Endothelial cell of umbilical vein (primary cell): ENCODE results near the gene STRBP. TPM values are rescaled to one million over a fixed set of nuclear protein-coding genes. Genes with fewer than 3 reads are reported as not detected.
A peak's percentile ranks its signal among the peaks of the same experiment; 100 is the strongest.

Experiments
- BruUV-seq: library from RNA; stranded (reverse); fragments of 400-500 nt; replicated peaks from 2 replicates; lab custom pipeline; 2021; lab: Mats Ljungman, UMichigan
- CTCF ChIA-PET: fragments of 300-600, 350-600 bp; sonication (Branson Sonifier 250); formaldehyde crosslinking; loops from one replicate; lab custom pipeline; 2021; ENCODE audit warnings: antibody characterized with exemption, inconsistent platforms; lab: Charles Lee
- POLR2A ChIA-PET: fragments of 300-600, 350-600 bp; sonication (Branson Sonifier 250); formaldehyde crosslinking; loops from one replicate; lab custom pipeline; 2021; ENCODE audit warnings: antibody characterized with exemption, inconsistent platforms; lab: Charles Lee
- DNase-seq: peaks from one replicate; pipeline ENCODE4 v3.0.0-alpha.2; 2011; ENCODE audit warnings: low read depth, low spot score
- FAIRE-seq: peaks from 2 replicates; lab custom pipeline; 2011; peaks lifted over from hg19 to GRCh38; lab: Jason Lieb, UNC
- H2AFZ ChIP-seq: 2 replicates; pipeline ENCODE4 v1.6.0; 2012; ENCODE audit warnings: low read depth, low read length, control low read depth, inconsistent platforms
- H3K27ac ChIP-seq: 2 replicates; pipeline ENCODE4 v1.5.1; 2011; ENCODE audit warnings: low read depth, mild to moderate bottlenecking, control low read depth, low read length, moderate library complexity; ENCODE audit not compliant: insufficient read depth
- H3K27me3 ChIP-seq, 2 experiments: 2 replicates each; pipeline versions ENCODE4 v1.6.0 to v1.6.1; 2011; ENCODE audit warnings: low read length in 2 of 2, mixed read lengths in 1 of 2; ENCODE audit not compliant: control insufficient read depth in 2 of 2, insufficient read depth in 2 of 2
- H3K36me3 ChIP-seq, 2 experiments: 2 replicates in 1 of 2; 3 replicates in 1 of 2; pipeline ENCODE4 v1.5.1; 2011; ENCODE audit warnings: low read length in 2 of 2, mild to moderate bottlenecking in 1 of 2, moderate library complexity in 1 of 2; ENCODE audit not compliant: control insufficient read depth in 2 of 2, insufficient read depth in 2 of 2; ENCODE audit errors: extremely low read depth in 1 of 2
- H3K4me1 ChIP-seq: 3 replicates; pipeline ENCODE4 v1.5.1; 2011; ENCODE audit warnings: mild to moderate bottlenecking, low read length; ENCODE audit not compliant: control insufficient read depth, insufficient read depth; ENCODE audit errors: extremely low read depth
- H3K4me2 ChIP-seq: 2 replicates; pipeline ENCODE4 v1.6.1; 2011; ENCODE audit warnings: low read length, control low read depth, mixed read lengths; ENCODE audit not compliant: insufficient read depth
- H3K4me3 ChIP-seq, 3 experiments: fragments of 200-600 bp in 1 of 3; sonication (generic), shearing (Covaris generic) in 1 of 3; replicated peaks in 1 of 3; 2 replicates each; pipeline ENCODE4 v1.5.1; 2011 to 2016; ENCODE audit warnings: control low read depth in 3 of 3, low read length in 3 of 3, mild to moderate bottlenecking in 2 of 3, inconsistent platforms in 1 of 3, low read depth in 1 of 3, moderate library complexity in 1 of 3; ENCODE audit not compliant: insufficient read depth in 1 of 3
- H3K79me2 ChIP-seq: 2 replicates; pipeline ENCODE4 v1.6.0; 2012; ENCODE audit warnings: low read length, inconsistent platforms; ENCODE audit not compliant: control insufficient read depth, insufficient read depth
- H3K9ac ChIP-seq: replicated peaks from 2 replicates; pipeline ENCODE3; 2011; ENCODE audit warnings: low read length, control low read depth; ENCODE audit not compliant: insufficient read depth; ENCODE audit errors: extremely low read depth
- H3K9me1 ChIP-seq: replicated peaks from 3 replicates; pipeline ENCODE4 v1.6.0; 2011; ENCODE audit warnings: mild to moderate bottlenecking, low read length; ENCODE audit not compliant: control insufficient read depth, insufficient read depth; ENCODE audit errors: extremely low read depth
- H3K9me3 ChIP-seq: replicated peaks from 2 replicates; pipeline ENCODE4 v1.5.1; 2012; ENCODE audit warnings: low read length, inconsistent platforms; ENCODE audit not compliant: control insufficient read depth, insufficient read depth
- H4K20me1 ChIP-seq: replicated peaks from 2 replicates; pipeline ENCODE3; 2011; ENCODE audit warnings: mild to moderate bottlenecking, low read length; ENCODE audit not compliant: control insufficient read depth, insufficient read depth; ENCODE audit errors: extremely low read depth
- GATA2 ChIP-seq: IDR thresholded peaks from 2 replicates; pipeline ENCODE4 v1.7.0; 2011; ENCODE audit warnings: low read depth, mild to moderate bottlenecking, moderate library complexity, mixed read lengths, low read length; ENCODE audit not compliant: insufficient read length, insufficient read depth
- JUN ChIP-seq: IDR thresholded peaks from 2 replicates; pipeline ENCODE4 v1.6.1; 2011; ENCODE audit warnings: borderline replicate concordance, low read depth; ENCODE audit not compliant: insufficient read length, insufficient read depth
- MAX ChIP-seq: IDR thresholded peaks from 2 replicates; pipeline ENCODE4 v1.6.1; 2011; ENCODE audit not compliant: insufficient read depth, insufficient read length
- dilution Hi-C: fragments of 300-500 bp; cut with MboI; formaldehyde crosslinking; loops from one replicate; pipeline ENCODE4 v1.15.0; 2019; ENCODE audit warnings: low sequenced_read_pairs; ENCODE audit not compliant: extremely low pct_ligation_motif_present
- intact Hi-C: fragments of 100-400 bp; cut with micrococcal nuclease; formaldehyde crosslinking; loops from one replicate; pipeline ENCODE4 v1.10.0; 2022
- polyA plus RNA-seq, 4 experiments: library from polyadenylated mRNA; depleted of rRNA in 3 of 4; stranded (reverse) in 3 of 4; unstranded in 1 of 4; fragments of >200 nt; gene quantifications; 2 replicates each; pipeline versions ENCODE4 v1.2.1 to v1.2.3, GENCODE V29; 2011 to 2012; ENCODE audit warnings: missing spikeins in 1 of 4
- total RNA-seq: library from RNA; stranded (reverse); gene quantifications from 2 replicates; pipeline ENCODE4 v1.2.3, GENCODE V29; 2021
- TF ChIP-seq, protein P1 (sequence below), 2 donors: IDR thresholded peaks; 1 replicate in 1 of 2; 2 replicates in 1 of 2; pipeline ENCODE4 v1.5.1; 2011; ENCODE audit warnings: low read length in 2 of 2, mild to moderate bottlenecking in 2 of 2, moderate library complexity in 2 of 2, control low read depth in 1 of 2, inconsistent platforms in 1 of 2, low read depth in 1 of 2; ENCODE audit not compliant: insufficient read depth in 1 of 2; ENCODE audit errors: extremely low read depth in 1 of 2

Gene STRBP
- total and polyA plus RNA-seq, 2 donors (not counting 3 experiments of a cell fraction or from before 2014, with no cell fraction given), result 7.7 to 15.4 TPM

GRCh38 chr9:123111427-123112014 is 156.9 kb downstream of the STRBP start:
- Histone ChIP-seq H3K36me3 (peaks cover 0 to 24% of the 10 kb centered on the region in 2 experiments), H3K4me1 (no peaks in the 10 kb centered on the region), H3K9me1 (no peaks in the 10 kb centered on the region), H3K4me2 (no peak overlapping the region), H3K9me3 (no peaks in the 10 kb centered on the region), H3K79me2 (no peaks in the 10 kb centered on the region), H3K4me3 (no peak overlapping the region), H3K27ac (no peak overlapping the region), H3K9ac (no peak overlapping the region), H2AFZ (no peak overlapping the region), H3K27me3 (no peaks in the 10 kb centered on the region), H4K20me1 (no peaks in the 10 kb centered on the region)
- dilution Hi-C loops (no loop called here), intact Hi-C loops (no loop called here)
- DNase-seq (peak; percentile 13), FAIRE-seq (no peak)
- ChIA-PET CTCF (interaction anchor here (1.0 to 2.9 kb wide), 4 partner anchors 9 to 238 kb away, joined by 4 to 14 read pairs (median 5); no protein-coding TSS in a partner anchor), POLR2A (no interaction called here)
- BruUV-seq, result no TSS peak
- no peak for TF ChIP-seq MAX
- TF ChIP-seq GATA2, result no peak
- TF ChIP-seq, protein P1, sequence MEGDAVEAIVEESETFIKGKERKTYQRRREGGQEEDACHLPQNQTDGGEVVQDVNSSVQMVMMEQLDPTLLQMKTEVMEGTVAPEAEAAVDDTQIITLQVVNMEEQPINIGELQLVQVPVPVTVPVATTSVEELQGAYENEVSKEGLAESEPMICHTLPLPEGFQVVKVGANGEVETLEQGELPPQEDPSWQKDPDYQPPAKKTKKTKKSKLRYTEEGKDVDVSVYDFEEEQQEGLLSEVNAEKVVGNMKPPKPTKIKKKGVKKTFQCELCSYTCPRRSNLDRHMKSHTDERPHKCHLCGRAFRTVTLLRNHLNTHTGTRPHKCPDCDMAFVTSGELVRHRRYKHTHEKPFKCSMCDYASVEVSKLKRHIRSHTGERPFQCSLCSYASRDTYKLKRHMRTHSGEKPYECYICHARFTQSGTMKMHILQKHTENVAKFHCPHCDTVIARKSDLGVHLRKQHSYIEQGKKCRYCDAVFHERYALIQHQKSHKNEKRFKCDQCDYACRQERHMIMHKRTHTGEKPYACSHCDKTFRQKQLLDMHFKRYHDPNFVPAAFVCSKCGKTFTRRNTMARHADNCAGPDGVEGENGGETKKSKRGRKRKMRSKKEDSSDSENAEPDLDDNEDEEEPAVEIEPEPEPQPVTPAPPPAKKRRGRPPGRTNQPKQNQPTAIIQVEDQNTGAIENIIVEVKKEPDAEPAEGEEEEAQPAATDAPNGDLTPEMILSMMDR (IDR thresholded peaks at IDR 0.05; ENCODE audit: extremely low read depth in 1 of 2, insufficient read depth in 1 of 2, low read depth in 1 of 2, low read length in 2 of 2), result no peak
- TF ChIP-seq JUN, result no peak
